GM12878 (cell line): ENCODE data around the gene CNTNAP2. TPM values are rescaled to one million over a fixed set of nuclear protein-coding genes. Genes with fewer than 3 reads are reported as not detected.

Experiments used
- ATAC-seq: fragments of 200-7000 bp; cut with Tn5 transposase; 3 replicates; pipeline ENCODE4 v1.9.1; 2020; ENCODE audit warnings: mild to moderate bottlenecking, moderate library complexity
- BruUV-seq: library from RNA; stranded (reverse); fragments of 400-500 nt; replicated peaks from 2 replicates; lab custom pipeline; 2021; lab: Mats Ljungman, UMichigan
- CTCF ChIA-PET: fragments of 300-600 bp; sonication (Branson Sonifier 250); formaldehyde crosslinking; extraction: SDS; loops from one replicate; lab custom pipeline; 2021; ENCODE audit warnings: inconsistent platforms; lab: Yijun Ruan, JAX
- POLR2A ChIA-PET: fragments of 350-600 bp; formaldehyde crosslinking; extraction: SDS; loops from one replicate; lab custom pipeline; 2021; ENCODE audit warnings: inconsistent platforms; lab: Charles Lee
- RAD21 ChIA-PET: fragments of 300-600 bp; sonication (Branson Sonifier 250); formaldehyde crosslinking; loops from one replicate; lab custom pipeline; 2023; ENCODE audit warnings: antibody characterized with exemption; ENCODE audit not compliant: unreplicated experiment; lab: Charles Lee
- SMC1A ChIA-PET: fragments of 300-600 bp; sonication (Branson Sonifier 250); formaldehyde crosslinking; loops from one replicate; lab custom pipeline; 2023; ENCODE audit not compliant: unreplicated experiment, uncharacterized antibody; lab: Charles Lee
- DNase-seq: peaks from one replicate; pipeline ENCODE4 v3.0.0-alpha.2; 2011; ENCODE audit warnings: low read depth, low spot score
- FAIRE-seq: peaks from 3 replicates; lab custom pipeline; 2011; peaks lifted over from hg19 to GRCh38; lab: Jason Lieb, UNC
- H2AFZ ChIP-seq: 2 replicates; pipeline ENCODE4 v1.6.0; 2011; ENCODE audit warnings: low read depth, low read length, control low read depth; ENCODE audit not compliant: control insufficient read depth
- H3K27ac ChIP-seq: 2 replicates; pipeline ENCODE4 v1.5.1; 2011; ENCODE audit warnings: control low read depth; ENCODE audit not compliant: control insufficient read depth, insufficient read depth
- H3K27me3 ChIP-seq, 2 experiments: replicated peaks in 1 of 2; 2 replicates each; pipeline versions ENCODE4 v1.6.0 to v1.6.1; 2011; ENCODE audit warnings: low read length in 1 of 2; ENCODE audit not compliant: control insufficient read depth in 2 of 2, insufficient read depth in 2 of 2
- H3K36me3 ChIP-seq, 2 experiments: 2 replicates each; pipeline ENCODE4 v1.5.1; 2011; ENCODE audit warnings: low read length in 1 of 2; ENCODE audit not compliant: control insufficient read depth in 2 of 2, insufficient read depth in 2 of 2
- H3K4me1 ChIP-seq: 2 replicates; pipeline ENCODE4 v1.6.1; 2011; ENCODE audit warnings: mild to moderate bottlenecking, low read length, moderate library complexity, mixed read lengths; ENCODE audit not compliant: control insufficient read depth, insufficient read depth
- H3K4me2 ChIP-seq: 2 replicates; pipeline ENCODE4 v1.6.0; 2011; ENCODE audit warnings: control low read depth; ENCODE audit not compliant: control insufficient read depth, insufficient read depth
- H3K4me3 ChIP-seq: fragments of 200-600 bp; sonication (generic); 2 replicates; pipeline ENCODE4 v1.5.1; 2016
- H3K79me2 ChIP-seq: 2 replicates; pipeline ENCODE4 v1.6.0; 2011; ENCODE audit warnings: low read length; ENCODE audit not compliant: control insufficient read depth, insufficient read depth
- H3K9ac ChIP-seq: 2 replicates; pipeline ENCODE4 v1.8.0; 2011; ENCODE audit warnings: low read length, control low read depth, mixed read lengths; ENCODE audit not compliant: control insufficient read depth, insufficient read depth
- H3K9me3 ChIP-seq: replicated peaks from 3 replicates; pipeline ENCODE4 v1.5.1; 2011; ENCODE audit warnings: mild to moderate bottlenecking, low read length; ENCODE audit not compliant: control insufficient read depth, insufficient read depth
- H4K20me1 ChIP-seq: 2 replicates; pipeline ENCODE4 v1.6.0; 2011; ENCODE audit not compliant: control insufficient read depth, insufficient read depth
- GABPA ChIP-seq: IDR thresholded peaks from 2 replicates; pipeline ENCODE4 v1.6.1; 2014; ENCODE audit warnings: antibody characterized with exemption, low read depth, mild to moderate bottlenecking, inconsistent platforms
- MEF2B ChIP-seq: fragments of 450-650 bp; IDR thresholded peaks from 2 replicates; pipeline ENCODE4 v1.6.1; 2018; ENCODE audit warnings: mild to moderate bottlenecking, moderate library complexity; ENCODE audit not compliant: partially characterized antibody, poor library complexity, severe bottlenecking
- POLR2A ChIP-seq: IDR thresholded peaks from 2 replicates; pipeline ENCODE4 v1.6.1; 2011; ENCODE audit warnings: low read depth, mild to moderate bottlenecking, low read length
- SMC3 ChIP-seq: IDR thresholded peaks from 2 replicates; pipeline ENCODE4 v1.6.1; 2011; ENCODE audit warnings: low read length, improper control_type of control experiment, borderline replicate concordance
- TBL1XR1 ChIP-seq: IDR thresholded peaks from 2 replicates; pipeline ENCODE4 v1.6.1; 2012; ENCODE audit warnings: low read depth, low read length, improper control_type of control experiment
- WGBS: methylation state at CpG from one replicate; pipeline ENCODE4 v1.1.6; 2016; ENCODE audit warnings: low lambda C conversion rate; ENCODE audit not compliant: insufficient replicate concordance, insufficient coverage; ENCODE audit errors: missing lambda C conversion rate; 5-methylcytosine and 5-hydroxymethylcytosine counted together
- in situ Hi-C: fragments of 300-500 bp; cut with MboI; formaldehyde crosslinking; loops from 9 replicates; pipeline ENCODE4 v1.14.3; 2018; ENCODE audit warnings: mixed read lengths
- intact Hi-C: fragments of 100-400 bp; cut with micrococcal nuclease; formaldehyde crosslinking; loops from one replicate; pipeline ENCODE4 v1.14.2; 2022; ENCODE audit not compliant: unreplicated experiment
- polyA plus RNA-seq, 11 experiments: library from polyadenylated mRNA; depleted of rRNA in 4 of 11; unstranded in 6 of 11; stranded (reverse) in 5 of 11; fragments of >200 nt; fragmentation: Nextera tagmentation in 4 of 11; fragmentation: Illumina TruSeq in 1 of 11; extraction: Ambion mirVana in 4 of 11; extraction: Trizol in 1 of 11; gene quantifications; 1 replicate in 1 of 11; 2 replicates in 10 of 11; pipeline versions ENCODE4 v1.2.1 to v1.2.3, GENCODE V29; 2011 to 2016; ENCODE audit warnings: inconsistent platforms in 2 of 11, missing spikeins in 2 of 11, low read depth in 1 of 11
- total RNA-seq, 4 experiments: library from RNA; depleted of rRNA in 3 of 4; stranded (reverse); fragments of >200 nt in 3 of 4; fragmentation: Illumina TruSeq in 1 of 4; extraction: Trizol in 1 of 4; gene quantifications; 2 replicates each; pipeline versions ENCODE4 v1.2.1 to v1.2.3, GENCODE V29; 2013 to 2021
- TF ChIP-seq, protein P1 (sequence below): fragments of 450-650 bp; IDR thresholded peaks from 2 replicates; pipeline ENCODE4 v1.6.1; 2017; ENCODE audit warnings: low read depth, mild to moderate bottlenecking, moderate library complexity
- TF ChIP-seq, protein P2 (sequence below): IDR thresholded peaks from 2 replicates; pipeline ENCODE4 v1.6.1; 2012; ENCODE audit warnings: improper control_type of control experiment, low read depth, low read length; ENCODE audit not compliant: insufficient replicate concordance

The CNTNAP2 gene
- total and polyA plus RNA-seq, 10 of the 15 experiments (the other 5 are each of a cell fraction or from before 2014, with no cell fraction given): 0.03 to 0.08 (median 0.03) TPM; not detected in 7

DNA sequence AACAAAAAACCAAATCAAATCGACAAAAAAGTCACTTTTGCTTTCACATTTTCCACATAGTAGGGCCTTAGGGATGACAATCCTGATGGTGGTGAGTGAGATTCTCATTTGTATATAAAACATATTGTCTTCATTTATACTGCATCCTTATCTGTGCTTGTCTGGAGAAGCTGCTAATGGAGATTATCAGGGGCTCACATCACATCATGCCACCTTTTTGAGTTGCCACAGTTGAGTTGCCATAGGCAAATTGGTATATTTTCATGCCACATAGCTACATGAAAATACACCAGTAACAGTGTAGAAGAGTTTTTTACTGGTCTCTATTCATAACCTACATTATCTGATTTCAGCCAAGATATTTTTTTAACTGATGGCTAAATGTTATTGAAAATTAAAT lies 85.3 kb downstream of the CNTNAP2 start:
- ChIA-PET POLR2A (no interaction called here), RAD21 (no interaction called here), SMC1A (no interaction called here), CTCF (no interaction called here)
- Histone ChIP-seq H3K9ac (no peak overlapping the region), H2AFZ (no peak overlapping the region), H3K9me3 (no peaks in the 10 kb centered on the region), H3K4me2 (no peak overlapping the region), H4K20me1 (no peaks in the 10 kb centered on the region), H3K79me2 (no peaks in the 10 kb centered on the region), H3K4me3 (no peak overlapping the region), H3K27me3 (no peaks in the 10 kb centered on the region), H3K4me1 (no peaks in the 10 kb centered on the region), H3K36me3 (no peaks in the 10 kb centered on the region), H3K27ac (no peak overlapping the region)
- intact Hi-C loops (no loop called here), in situ Hi-C loops (no loop called here)
- no peak for TF ChIP-seq TBL1XR1
- TF ChIP-seq, protein P1, sequence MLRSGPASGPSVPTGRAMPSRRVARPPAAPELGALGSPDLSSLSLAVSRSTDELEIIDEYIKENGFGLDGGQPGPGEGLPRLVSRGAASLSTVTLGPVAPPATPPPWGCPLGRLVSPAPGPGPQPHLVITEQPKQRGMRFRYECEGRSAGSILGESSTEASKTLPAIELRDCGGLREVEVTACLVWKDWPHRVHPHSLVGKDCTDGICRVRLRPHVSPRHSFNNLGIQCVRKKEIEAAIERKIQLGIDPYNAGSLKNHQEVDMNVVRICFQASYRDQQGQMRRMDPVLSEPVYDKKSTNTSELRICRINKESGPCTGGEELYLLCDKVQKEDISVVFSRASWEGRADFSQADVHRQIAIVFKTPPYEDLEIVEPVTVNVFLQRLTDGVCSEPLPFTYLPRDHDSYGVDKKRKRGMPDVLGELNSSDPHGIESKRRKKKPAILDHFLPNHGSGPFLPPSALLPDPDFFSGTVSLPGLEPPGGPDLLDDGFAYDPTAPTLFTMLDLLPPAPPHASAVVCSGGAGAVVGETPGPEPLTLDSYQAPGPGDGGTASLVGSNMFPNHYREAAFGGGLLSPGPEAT: no peak
- no peak for TF ChIP-seq POLR2A
- no peak for TF ChIP-seq MEF2B
- no peak for TF ChIP-seq SMC3
- TF ChIP-seq GABPA: no peak
- TF ChIP-seq, protein P2, sequence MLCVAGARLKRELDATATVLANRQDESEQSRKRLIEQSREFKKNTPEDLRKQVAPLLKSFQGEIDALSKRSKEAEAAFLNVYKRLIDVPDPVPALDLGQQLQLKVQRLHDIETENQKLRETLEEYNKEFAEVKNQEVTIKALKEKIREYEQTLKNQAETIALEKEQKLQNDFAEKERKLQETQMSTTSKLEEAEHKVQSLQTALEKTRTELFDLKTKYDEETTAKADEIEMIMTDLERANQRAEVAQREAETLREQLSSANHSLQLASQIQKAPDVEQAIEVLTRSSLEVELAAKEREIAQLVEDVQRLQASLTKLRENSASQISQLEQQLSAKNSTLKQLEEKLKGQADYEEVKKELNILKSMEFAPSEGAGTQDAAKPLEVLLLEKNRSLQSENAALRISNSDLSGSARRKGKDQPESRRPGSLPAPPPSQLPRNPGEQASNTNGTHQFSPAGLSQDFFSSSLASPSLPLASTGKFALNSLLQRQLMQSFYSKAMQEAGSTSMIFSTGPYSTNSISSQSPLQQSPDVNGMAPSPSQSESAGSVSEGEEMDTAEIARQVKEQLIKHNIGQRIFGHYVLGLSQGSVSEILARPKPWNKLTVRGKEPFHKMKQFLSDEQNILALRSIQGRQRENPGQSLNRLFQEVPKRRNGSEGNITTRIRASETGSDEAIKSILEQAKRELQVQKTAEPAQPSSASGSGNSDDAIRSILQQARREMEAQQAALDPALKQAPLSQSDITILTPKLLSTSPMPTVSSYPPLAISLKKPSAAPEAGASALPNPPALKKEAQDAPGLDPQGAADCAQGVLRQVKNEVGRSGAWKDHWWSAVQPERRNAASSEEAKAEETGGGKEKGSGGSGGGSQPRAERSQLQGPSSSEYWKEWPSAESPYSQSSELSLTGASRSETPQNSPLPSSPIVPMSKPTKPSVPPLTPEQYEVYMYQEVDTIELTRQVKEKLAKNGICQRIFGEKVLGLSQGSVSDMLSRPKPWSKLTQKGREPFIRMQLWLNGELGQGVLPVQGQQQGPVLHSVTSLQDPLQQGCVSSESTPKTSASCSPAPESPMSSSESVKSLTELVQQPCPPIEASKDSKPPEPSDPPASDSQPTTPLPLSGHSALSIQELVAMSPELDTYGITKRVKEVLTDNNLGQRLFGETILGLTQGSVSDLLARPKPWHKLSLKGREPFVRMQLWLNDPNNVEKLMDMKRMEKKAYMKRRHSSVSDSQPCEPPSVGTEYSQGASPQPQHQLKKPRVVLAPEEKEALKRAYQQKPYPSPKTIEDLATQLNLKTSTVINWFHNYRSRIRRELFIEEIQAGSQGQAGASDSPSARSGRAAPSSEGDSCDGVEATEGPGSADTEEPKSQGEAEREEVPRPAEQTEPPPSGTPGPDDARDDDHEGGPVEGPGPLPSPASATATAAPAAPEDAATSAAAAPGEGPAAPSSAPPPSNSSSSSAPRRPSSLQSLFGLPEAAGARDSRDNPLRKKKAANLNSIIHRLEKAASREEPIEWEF: no peak
- BruUV-seq: no TSS peak
- DNase-seq: no peak
- WGBS: 0% methylated on average over 1 of the region's 1 CpG
- no peak for ATAC-seq
- FAIRE-seq: no peak
